ENCODE measurements around the gene PTPRT.

- TF ChIP-seq, protein P1, sequence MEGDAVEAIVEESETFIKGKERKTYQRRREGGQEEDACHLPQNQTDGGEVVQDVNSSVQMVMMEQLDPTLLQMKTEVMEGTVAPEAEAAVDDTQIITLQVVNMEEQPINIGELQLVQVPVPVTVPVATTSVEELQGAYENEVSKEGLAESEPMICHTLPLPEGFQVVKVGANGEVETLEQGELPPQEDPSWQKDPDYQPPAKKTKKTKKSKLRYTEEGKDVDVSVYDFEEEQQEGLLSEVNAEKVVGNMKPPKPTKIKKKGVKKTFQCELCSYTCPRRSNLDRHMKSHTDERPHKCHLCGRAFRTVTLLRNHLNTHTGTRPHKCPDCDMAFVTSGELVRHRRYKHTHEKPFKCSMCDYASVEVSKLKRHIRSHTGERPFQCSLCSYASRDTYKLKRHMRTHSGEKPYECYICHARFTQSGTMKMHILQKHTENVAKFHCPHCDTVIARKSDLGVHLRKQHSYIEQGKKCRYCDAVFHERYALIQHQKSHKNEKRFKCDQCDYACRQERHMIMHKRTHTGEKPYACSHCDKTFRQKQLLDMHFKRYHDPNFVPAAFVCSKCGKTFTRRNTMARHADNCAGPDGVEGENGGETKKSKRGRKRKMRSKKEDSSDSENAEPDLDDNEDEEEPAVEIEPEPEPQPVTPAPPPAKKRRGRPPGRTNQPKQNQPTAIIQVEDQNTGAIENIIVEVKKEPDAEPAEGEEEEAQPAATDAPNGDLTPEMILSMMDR (IDR thresholded peaks at IDR 0.05) = no peak
- TF ChIP-seq POLR2A (IDR thresholded peaks at IDR 0.05) = no peak
Measured at GRCh38 chr20:42740226-42740870, 449.4 kb downstream of the PTPRT start.

Data from Peyer's patch (tissue), 4 donors.